Skeletal muscle satellite cell (primary cell): Measurements from ENCODE around the gene APBA3.

Experiments used
- H3K27me3 ChIP-seq: 2 replicates; pipeline ENCODE4 v1.7.0; 2013; ENCODE audit warnings: low read length; ENCODE audit not compliant: control insufficient read depth, insufficient read depth
- H3K36me3 ChIP-seq: 2 replicates; pipeline ENCODE4 v1.7.0; 2013; ENCODE audit warnings: mild to moderate bottlenecking, control low read depth, low read length; ENCODE audit not compliant: insufficient read depth
- H3K4me1 ChIP-seq: 2 replicates; pipeline ENCODE4 v1.7.0; 2013; ENCODE audit warnings: low read length; ENCODE audit not compliant: control insufficient read depth, insufficient read depth
- H3K4me2 ChIP-seq: 2 replicates; pipeline ENCODE4 v1.7.0; 2013; ENCODE audit warnings: mild to moderate bottlenecking, low read length
- H3K4me3 ChIP-seq: 2 replicates; pipeline ENCODE4 v1.7.0; 2013; ENCODE audit warnings: low read length
- H3K9ac ChIP-seq: 2 replicates; pipeline ENCODE4 v1.7.0; 2013; ENCODE audit warnings: mild to moderate bottlenecking, low read depth, low read length, moderate library complexity
- H3K9me3 ChIP-seq: replicated peaks from 2 replicates; pipeline ENCODE4 v1.7.0; 2013; ENCODE audit warnings: mild to moderate bottlenecking, control low read depth, low read length

APBA3 gene

DNA sequence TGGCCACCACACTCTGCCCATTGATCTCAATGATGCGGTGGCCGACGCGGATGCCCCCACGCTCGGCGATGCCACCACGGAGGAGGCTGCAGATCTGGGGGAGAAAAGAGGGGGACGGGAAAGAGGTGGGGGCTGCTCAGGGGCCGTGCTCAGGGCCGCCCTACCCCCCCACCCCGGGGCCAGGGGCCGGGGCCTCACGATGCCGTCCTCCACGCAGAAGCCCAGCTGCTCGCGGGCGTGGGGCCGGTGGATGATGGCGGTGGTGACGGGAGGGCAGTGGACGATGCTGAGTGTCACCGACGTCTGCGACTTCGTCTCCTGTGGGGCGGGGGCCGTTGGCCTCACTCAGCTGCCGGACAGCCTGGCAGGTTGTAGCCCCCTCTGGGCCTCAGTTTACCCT is 10.3 kb downstream of the APBA3 start:
- Histone ChIP-seq H3K4me3 (no peak overlapping the region), H3K9me3 (no peaks in the 10 kb centered on the region), H3K4me1 (no peaks in the 10 kb centered on the region), H3K9ac (no peak overlapping the region), H3K36me3 (peaks cover 9% of the 10 kb centered on the region), H3K4me2 (no peak overlapping the region), H3K27me3 (peaks cover 6% of the 10 kb centered on the region)

DNA sequence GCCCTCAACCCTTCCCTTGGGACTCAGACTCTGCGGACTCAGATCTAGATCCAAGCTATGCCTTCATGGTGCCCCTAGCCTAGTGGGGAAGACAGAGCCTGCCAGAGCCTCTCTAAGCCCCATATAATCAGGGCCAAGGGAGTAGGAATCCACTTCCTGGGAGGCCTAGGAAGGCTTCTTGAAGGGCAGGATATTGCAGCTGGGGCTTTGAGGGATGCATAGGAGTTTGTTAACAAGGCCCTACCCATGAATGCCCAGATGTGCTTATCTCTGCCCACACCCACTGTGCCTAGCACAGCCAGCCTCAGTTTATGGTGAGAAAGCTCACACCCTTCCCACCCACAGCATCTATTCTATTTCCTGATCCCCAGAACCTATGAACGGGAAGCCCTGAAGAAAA is 11.3 kb downstream of the APBA3 start:
- Histone ChIP-seq H3K9me3 (no peaks in the 10 kb centered on the region), H3K4me1 (no peaks in the 10 kb centered on the region), H3K27me3 (peaks cover 6% of the 10 kb centered on the region), H3K36me3 (peaks cover 9% of the 10 kb centered on the region), H3K4me3 (no peak overlapping the region), H3K4me2 (no peak overlapping the region), H3K9ac (no peak overlapping the region)

DNA sequence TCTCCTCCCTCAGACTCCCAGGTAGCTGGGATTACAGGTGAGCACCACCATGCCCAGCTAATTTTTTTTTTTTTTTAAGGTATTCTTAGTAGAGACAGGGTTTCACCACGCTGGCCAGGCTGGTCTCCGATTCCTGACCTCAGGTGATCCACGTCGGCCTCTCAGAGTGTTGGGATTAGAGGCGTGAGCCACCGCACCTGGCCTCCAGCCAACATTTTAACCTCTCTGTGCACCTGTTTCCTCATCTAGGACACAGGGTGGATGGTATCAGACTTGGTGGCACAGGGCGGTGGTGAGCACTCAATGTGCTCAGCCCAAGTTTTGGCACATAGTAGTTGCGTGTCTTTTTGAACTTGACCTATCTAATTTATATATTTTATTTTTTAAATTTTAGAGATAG is 12.5 kb downstream of the APBA3 start:
- Histone ChIP-seq H3K9ac (no peak overlapping the region), H3K27me3 (peaks cover 6% of the 10 kb centered on the region), H3K4me2 (no peak overlapping the region), H3K9me3 (no peaks in the 10 kb centered on the region), H3K4me1 (no peaks in the 10 kb centered on the region), H3K36me3 (peaks cover 9% of the 10 kb centered on the region), H3K4me3 (no peak overlapping the region)

DNA sequence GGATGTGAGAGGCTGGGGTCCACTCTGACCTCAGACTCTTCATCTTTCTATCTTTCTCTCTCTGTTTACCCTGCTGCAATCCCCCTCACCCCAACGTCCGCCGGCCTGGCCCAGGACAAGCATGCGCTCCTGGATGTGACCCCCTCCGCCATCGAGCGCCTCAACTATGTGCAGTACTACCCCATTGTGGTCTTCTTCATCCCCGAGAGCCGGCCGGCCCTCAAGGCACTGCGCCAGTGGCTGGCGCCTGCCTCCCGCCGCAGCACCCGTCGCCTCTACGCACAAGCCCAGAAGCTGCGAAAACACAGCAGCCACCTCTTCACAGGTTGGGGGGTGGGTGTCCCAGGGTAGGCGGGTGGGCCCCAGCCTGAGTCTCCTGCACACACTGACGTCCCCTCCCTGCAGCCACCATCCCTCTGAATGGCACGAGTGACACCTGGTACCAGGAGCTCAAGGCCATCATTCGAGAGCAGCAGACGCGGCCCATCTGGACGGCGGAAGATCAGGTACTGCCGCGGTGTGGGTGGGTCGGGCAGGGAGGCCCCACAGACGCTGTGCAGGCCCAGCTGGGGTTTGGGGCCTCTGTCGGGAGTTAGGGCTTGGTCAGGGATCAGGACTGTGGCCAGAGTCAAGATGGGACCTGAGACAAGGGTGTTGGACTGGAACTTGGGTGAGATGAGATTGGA is 15.0 kb downstream of the APBA3 start:
- Histone ChIP-seq H3K4me3 (no peak overlapping the region), H3K4me2 (no peak overlapping the region), H3K4me1 (no peaks in the 10 kb centered on the region), H3K9ac (no peak overlapping the region), H3K27me3 (peaks cover 6% of the 10 kb centered on the region), H3K9me3 (no peaks in the 10 kb centered on the region), H3K36me3 (peaks cover 9% of the 10 kb centered on the region)

DNA sequence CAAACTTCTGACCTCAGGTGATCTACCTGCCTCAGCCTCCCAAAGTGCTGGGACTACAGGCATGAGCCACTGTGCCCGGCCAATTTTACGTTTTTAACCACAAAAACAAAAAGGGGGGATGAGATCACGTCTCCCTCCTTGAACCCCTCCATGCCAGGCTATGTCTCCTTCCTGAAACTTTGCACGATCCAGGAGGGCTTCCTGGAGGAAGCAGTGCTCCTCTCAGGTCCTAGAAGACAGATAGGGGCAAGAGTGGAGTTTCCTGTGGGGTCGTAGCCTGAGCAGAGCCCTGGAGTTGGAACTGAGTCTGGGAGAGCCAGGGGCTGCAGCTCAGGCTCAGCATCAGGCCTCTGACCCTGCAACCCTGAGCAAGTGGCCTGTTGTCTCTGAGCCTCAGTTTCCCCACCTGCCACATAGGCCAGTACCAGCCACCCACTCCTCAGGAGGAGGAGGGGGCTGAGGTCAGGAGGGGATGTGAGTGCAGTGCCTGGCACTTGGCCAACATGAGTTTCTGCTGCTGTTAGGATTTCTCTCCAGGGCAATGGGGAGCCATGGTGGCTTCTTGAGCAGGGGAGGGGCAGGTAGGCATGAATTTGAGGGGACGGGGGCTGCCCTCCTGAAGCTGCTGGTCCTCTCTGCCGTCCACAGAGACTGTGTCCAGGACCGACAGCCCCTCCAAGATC is 16.0 kb downstream of the APBA3 start:
- Histone ChIP-seq H3K4me1 (no peaks in the 10 kb centered on the region), H3K4me3 (no peak overlapping the region), H3K27me3 (peaks cover 6% of the 10 kb centered on the region), H3K9me3 (no peaks in the 10 kb centered on the region), H3K36me3 (peaks cover 4% of the 10 kb centered on the region), H3K9ac (no peak overlapping the region), H3K4me2 (no peak overlapping the region)

DNA sequence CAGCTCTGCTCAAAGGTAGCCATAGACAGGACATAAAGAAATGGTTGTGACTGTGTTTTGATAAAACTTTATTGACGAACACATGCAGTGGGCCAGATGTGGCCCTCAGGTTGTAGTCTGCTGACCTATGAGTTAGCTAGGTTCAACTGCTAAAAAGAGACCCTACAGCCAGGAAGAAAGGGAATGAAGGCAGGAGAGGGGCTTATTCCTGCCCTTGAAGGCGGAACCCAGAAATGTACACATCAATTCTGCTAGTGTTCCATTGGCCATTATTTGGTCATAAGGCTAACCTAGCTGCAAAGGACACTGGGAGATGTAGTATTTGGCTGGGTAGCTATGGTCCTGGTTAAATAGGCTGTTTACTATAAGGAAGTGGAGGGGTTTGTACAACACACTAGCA is 18.0 kb downstream of the APBA3 start:
- Histone ChIP-seq H3K9me3 (no peaks in the 10 kb centered on the region), H3K36me3 (no peaks in the 10 kb centered on the region), H3K4me3 (no peak overlapping the region), H3K9ac (no peak overlapping the region), H3K4me2 (no peak overlapping the region), H3K27me3 (peaks cover 7% of the 10 kb centered on the region), H3K4me1 (no peaks in the 10 kb centered on the region)

DNA sequence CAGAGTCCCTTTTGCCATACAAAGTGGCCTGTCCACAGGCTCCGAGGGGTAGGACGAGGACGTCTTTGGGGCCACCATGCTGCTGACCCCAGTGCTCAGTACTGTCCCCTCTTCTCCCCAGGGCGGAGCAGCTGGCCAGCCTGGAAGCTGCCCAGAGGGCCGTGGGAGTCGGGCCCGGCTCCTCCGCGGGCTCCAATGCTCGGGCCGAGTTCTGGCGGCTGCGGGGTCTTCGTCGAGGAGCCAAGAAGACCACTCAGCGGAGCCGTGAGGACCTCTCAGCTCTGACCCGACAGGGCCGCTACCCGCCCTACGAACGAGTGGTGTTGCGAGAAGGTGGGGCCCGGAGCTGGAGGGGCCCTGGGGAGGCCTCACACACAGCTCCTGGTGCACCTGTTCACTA is 21.1 kb downstream of the APBA3 start:
- Histone ChIP-seq H3K4me3 (no peak overlapping the region), H3K4me2 (no peak overlapping the region), H3K9me3 (no peaks in the 10 kb centered on the region), H3K36me3 (no peaks in the 10 kb centered on the region), H3K9ac (no peak overlapping the region), H3K4me1 (no peaks in the 10 kb centered on the region), H3K27me3 (peaks cover 24% of the 10 kb centered on the region)

DNA sequence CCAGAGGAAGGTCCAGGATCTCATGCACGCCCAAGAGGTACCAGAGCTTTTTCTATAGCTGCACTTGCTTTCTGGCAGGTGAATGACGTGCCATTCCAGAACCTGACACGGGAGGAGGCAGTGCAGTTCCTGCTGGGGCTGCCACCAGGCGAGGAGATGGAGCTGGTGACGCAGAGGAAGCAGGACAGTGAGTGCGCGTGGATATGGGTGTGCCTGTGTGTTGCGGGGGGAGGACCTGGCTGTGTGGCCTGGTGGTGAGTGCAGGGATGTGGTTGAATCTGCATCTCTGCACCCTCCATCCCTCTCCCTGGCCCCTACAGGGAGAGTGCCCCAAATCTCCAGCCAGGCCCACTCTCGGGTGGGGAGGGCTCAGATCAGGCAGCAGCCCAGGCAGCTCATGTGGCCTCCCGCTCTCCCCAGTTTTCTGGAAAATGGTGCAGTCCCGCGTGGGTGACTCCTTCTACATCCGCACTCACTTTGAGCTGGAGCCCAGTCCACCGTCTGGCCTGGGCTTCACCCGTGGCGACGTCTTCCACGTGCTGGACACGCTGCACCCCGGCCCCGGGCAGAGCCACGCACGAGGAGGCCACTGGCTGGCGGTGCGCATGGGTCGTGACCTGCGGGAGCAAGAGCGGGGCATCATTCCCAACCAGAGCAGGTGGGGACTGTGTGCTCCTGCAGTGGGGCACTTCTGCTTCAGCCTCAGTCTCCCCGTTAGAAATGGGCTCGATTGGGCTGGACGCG is 22.8 kb downstream of the APBA3 start:
- H3K4me1 ChIP-seq, result no peaks in the 10 kb centered on the region
- H3K36me3 ChIP-seq, result no peaks in the 10 kb centered on the region
- H3K4me2 ChIP-seq, result no peak overlapping the region
- H3K9me3 ChIP-seq, result no peaks in the 10 kb centered on the region
- no peak overlapping the region for H3K9ac ChIP-seq
- no peak overlapping the region for H3K4me3 ChIP-seq
- H3K27me3 ChIP-seq, result peaks cover 27% of the 10 kb centered on the region

DNA sequence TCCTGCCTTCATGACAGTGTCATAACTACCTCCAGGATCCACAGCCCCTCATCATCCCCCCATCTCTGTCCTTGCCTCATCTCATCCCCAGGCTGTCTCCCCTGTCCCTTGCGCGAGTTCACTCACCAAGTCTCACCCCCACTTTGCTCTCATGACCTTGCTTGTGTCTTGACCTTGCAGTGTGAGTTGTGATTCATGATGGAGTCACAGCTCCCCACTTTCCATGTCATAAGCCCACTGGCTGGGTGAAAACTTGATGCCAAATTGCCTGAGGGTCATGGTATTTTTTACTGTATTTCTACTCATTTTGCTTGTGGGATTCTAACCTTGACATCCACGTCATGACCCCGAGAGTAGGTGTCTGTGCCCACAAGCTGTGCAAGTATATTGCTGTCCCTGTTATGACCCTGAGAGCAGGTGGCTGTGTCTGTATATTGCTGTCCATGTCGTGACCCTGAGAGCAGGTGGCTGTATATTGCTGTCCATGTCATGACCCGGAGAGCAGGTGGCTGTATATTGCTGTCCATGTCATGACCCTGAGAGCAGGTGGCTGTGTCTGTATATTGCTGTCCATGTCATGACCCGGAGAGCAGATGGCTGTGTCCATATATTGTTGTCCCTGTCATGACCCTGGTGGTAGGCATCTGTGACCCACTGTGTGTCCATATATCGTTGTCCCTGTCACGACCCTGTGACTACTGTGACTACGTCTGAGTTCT is 23.8 kb downstream of the APBA3 start:
- Histone ChIP-seq H3K36me3 (no peaks in the 10 kb centered on the region), H3K4me2 (no peak overlapping the region)

DNA sequence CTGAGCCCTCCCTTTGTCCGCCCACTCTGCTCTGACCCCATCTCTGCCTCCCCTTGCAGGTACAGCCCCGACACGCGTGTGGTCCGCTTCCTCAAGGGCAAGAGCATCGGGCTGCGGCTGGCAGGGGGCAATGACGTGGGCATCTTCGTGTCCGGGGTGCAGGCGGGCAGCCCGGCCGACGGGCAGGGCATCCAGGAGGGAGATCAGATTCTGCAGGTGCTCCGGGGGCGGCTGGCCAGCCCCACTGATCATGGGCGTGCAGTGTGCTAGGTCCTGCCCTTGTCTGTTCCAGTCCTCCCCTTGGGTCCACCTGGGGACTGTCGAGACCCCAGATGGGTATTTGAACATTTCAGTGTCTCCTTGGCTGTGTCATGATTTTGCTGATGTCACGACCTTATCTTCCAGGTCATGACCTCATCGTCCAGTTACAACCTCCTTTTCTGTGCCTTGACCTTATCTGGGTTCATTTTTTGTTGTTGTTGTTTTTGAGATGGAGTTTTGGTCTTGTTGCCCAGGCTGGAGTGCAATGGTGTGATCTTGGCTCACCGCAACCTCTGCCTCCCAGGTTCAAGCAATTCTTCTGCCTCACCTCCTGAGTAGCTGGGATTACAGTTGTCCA is 25.3 kb downstream of the APBA3 start:
- Histone ChIP-seq H3K27me3 (peaks cover 27% of the 10 kb centered on the region), H3K4me3 (no peak overlapping the region), H3K9me3 (no peaks in the 10 kb centered on the region), H3K4me2 (no peak overlapping the region), H3K4me1 (no peaks in the 10 kb centered on the region), H3K9ac (no peak overlapping the region), H3K36me3 (no peaks in the 10 kb centered on the region)

More for the DNA sequence above, 23.8 kb downstream of the APBA3 start:
- no peak overlapping the region for H3K4me3 ChIP-seq
- peaks cover 27% of the 10 kb centered on the region for H3K27me3 ChIP-seq
- H3K9ac ChIP-seq, result no peak overlapping the region
- H3K9me3 ChIP-seq, result no peaks in the 10 kb centered on the region
- H3K4me1 ChIP-seq, result no peaks in the 10 kb centered on the region

DNA sequence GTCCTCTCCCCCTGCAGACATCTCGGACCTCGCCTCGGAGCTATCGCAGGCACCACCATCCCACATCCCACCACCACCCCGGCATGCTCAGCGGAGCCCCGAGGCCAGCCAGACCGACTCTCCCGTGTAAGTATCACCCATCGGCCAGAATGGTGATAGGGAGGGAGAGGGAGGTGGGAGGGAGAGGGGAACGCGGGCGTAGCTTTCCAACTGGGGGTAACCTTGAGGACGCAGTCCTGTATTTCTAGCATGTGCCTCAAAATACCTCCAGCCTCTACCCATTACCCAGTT is 27.2 kb downstream of the APBA3 start:
- Histone ChIP-seq H3K4me1 (no peaks in the 10 kb centered on the region), H3K27me3 (peaks cover 27% of the 10 kb centered on the region)

More for the DNA sequence above, 27.2 kb downstream of the APBA3 start:
- H3K9ac ChIP-seq, result no peak overlapping the region
- H3K36me3 ChIP-seq, result no peaks in the 10 kb centered on the region
- no peak overlapping the region for H3K4me3 ChIP-seq
- H3K4me2 ChIP-seq, result no peak overlapping the region
- no peaks in the 10 kb centered on the region for H3K9me3 ChIP-seq
